Stimulated activated CD8-positive, alpha-beta memory T cell treated with anti-CD3 and anti-CD28 coated beads, Interleukin-7, amount 100 ng/mL, for 24 hours (primary cell): ENCODE data around the gene ADARB1.

Experiments used
- DNase-seq: peaks from one replicate; pipeline ENCODE4 v3.0.0-alpha.2; 2020; ENCODE audit warnings: low read depth

ADARB1 gene

DNA sequence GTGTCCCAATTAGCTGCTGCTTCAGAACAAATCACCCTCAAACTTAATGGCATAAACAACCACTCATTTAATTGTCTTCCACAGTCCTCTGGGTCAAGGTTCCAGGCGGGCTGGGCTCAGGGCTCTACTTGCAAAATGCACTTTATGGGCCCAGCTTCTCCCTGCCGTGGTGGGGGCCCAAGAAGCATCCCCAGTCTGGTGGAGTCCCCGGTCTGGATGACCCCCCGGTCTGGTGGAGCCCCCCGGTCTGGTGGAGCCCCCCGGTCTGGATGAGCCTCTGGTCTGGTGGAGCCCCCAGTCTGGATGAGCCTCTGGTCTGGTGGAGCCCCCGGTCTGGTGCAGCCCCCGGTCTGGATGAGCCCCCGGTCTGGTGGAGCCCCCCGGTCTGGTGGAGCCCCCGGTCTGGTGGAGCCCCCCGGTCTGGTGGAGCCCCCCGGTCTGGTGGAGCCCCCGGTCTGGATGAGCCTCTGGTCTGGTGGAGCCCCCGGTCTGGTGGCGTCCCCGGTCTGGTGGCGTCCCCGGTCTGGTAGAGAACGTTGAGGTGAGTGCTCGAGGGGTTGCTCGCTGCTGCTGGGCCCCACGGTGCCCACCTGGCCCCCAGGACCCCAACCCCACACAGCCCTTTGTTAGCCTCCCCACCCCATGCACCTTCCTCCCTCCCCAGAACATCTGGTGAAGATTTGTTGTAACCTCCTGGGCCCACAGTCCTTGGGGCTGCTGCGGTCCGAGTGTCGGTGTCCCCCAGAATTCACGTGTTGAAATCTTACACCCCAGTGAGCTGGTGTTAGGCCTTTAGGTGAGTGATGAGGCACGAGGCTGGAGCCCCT is 179.5 kb downstream of the ADARB1 start:
- DNase-seq, result no peak

GRCh38 chr21:45254460-45254930 is 180.1 kb downstream of the ADARB1 start:
- no peak for DNase-seq

- no peak for DNase-seq
Measured at GRCh38 chr21:45255381-45256020, 181.1 kb downstream of the ADARB1 start.

DNA sequence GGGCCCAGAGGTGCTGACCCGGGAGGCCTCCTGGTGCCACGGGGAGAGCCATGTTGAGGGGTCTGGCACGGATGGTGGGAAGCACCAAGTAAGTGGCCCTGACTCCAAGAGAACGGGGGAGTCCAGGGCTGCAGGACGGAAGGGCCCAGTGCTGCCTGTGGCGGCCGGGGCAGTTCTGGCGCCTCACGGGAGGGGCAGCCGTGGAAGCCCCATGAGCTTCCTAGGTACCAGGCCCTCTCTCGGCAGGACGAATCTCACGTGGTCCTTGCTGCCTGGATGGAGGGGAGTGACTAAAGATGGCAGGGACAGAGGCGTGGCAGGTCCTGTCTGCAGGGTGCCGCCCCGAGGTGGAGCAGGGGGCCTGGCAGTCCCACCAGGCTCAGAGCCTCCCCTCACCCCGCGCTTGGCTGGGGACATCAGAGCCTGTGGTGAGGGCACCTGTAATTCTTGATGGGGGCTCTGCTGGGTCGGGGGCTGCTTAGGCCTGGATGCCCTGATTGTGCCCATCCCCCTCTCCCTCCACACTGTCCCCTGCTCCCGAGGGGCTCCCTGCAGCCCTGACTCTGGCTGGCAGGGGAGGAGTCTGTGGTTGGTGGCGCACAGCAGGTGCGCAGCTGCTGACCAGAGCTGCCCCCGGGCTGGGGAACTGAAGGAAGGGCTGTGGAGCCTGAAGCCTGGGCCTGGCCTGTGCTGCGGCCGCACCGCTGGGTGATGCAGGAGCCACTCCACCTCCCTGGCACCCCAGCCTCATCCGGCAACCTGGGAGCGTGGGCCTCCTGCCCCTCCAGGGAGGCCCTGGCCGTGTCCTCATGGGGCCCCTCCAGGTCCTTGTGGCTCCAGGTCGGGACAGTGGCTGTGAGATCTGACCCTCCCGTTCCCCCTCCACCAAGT is 181.9 kb downstream of the ADARB1 start:
- DNase-seq, result no peak

DNA sequence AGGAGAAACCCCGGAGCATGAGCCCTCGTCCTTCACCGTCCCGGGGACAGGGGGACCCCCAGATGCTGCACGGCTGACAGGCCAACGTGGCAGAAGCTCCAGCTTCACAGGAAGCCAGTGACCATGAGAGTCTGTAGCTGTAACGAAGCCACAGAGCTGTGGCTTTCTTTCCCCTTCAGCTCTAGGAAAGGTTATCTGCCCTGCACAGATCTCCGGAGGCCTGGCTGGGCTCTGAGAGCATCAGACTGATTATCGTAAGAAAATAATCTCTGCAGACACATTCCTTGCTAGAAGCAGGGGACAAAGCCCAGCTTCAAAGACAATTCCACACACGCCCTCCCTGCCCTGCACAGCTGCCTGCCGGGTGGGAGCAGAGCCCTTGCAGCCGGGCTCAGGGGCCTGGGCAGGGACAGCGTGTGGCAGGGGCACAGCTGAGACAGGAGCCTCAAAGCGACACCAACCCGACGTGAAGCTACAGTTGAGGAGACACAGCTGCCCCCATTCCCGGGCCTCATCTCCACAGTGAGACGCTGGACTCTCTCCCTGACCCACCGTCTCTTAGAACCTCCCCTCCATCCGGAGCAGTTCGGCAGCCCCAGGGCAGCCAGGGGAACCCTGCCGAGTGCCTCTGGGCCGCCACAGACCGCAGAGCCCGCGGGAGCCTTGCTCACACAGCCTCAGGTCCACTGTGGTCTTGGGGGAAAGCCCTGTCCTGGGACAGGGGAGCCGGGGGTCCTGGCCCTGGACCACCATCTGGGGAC is 182.7 kb downstream of the ADARB1 start:
- DNase-seq, result no peak

DNA sequence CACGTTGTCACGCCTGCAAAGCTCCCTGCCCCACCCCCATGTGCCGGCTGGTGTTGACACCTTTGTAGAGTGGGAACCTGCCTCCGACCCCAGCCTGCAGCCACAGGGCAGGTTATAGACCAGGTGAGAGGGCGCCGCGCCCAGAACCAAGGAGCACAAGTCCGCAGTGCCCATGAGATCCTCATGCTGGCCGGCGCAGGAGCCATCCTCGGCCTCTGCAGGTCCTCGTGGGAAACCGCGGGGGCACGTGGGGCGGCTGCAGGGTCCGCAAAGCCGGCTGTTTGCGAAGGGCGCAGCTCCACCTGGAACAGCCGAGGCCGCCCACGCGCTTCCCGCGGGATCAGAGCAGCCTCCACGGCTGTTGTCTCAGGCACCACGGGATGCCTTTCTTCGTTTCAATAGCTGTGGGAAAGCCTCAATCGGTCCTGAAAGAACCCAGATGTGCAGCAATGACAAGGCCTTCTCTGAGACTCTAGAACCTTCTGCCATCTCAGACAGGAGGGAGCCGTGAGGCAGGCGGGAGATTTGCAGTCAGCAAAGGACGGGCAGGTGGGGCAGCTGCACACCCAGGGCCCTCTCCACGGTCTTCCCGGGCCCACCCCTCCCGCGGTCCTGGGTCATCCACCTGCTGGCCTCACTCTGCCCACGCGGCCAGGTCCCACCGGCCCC is 183.4 kb downstream of the ADARB1 start:
- DNase-seq, result no peak

GRCh38 chr21:45258466-45258865 is 184.1 kb downstream of the ADARB1 start:
- DNase-seq, result no peak

- DNase-seq, result no peak
Measured at GRCh38 chr21:45259206-45259840, 184.9 kb downstream of the ADARB1 start.

- no peak for DNase-seq
Measured at GRCh38 chr21:45260191-45260825, 185.9 kb downstream of the ADARB1 start.

DNA sequence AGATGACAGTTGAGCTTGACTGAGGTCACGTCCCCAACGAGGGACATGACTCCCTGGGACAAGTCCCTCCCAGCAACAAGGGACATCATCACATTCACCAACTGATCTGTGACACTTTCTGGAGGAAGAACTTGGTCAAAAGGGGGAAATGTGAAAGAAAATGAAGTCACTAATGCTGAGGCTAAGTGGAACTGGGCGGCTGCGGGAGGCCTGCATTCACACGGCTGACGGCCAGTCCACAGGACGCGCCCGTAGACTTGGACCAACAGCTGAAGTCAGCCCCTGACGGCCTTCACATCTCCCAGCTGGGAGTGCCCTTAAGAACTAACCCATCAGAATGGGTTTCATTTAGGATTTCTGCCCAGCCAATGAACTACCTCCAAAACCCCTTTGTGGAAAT is 186.7 kb downstream of the ADARB1 start:
- no peak for DNase-seq

GRCh38 chr21:45262041-45262581 is 187.7 kb downstream of the ADARB1 start:
- no peak for DNase-seq

DNA sequence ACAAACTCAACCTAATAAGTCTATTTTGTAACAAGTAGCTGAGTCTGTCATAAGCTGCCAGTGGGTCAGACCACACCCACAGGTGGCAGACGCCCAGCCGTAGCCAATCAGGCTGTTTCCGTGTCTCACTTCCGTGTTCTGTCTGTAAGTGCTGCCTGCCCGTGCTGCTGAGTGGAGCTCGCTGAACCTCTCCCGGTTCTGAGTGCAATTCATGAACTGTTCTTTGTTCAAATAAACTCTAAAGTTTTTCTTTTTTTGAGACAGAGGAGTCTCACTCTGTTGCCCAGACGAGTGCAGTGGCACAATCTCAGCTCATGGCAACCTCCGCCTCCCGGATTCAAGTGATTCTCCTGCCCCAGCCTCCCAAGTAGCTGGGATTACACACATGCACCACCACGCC is 188.2 kb downstream of the ADARB1 start:
- no peak for DNase-seq

DNA sequence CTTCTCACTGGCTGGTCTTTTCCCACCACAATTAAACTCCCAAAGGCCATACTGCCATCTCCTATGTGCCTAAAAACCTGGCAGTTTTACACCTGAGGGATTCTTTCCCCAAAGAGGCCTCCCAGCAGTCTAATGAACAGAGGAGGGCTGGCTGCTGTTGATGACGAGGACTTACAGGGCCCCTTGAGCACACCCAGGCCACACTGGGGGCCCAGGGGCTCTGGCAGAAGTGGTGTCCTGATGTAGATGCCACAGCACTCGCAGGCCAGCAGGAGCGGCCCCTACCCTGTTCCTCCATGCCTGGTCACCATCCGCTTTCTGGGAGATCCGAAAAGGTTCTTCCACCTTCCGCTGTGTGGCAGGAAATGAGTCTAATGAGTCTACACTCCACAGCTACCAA is 189.2 kb downstream of the ADARB1 start:
- DNase-seq, result no peak

GRCh38 chr21:45264146-45264911 is 189.9 kb downstream of the ADARB1 start:
- no peak for DNase-seq

- DNase-seq, result no peak
Measured at GRCh38 chr21:45264912-45265515, 190.6 kb downstream of the ADARB1 start.

GRCh38 chr21:45265721-45266517 is 191.5 kb downstream of the ADARB1 start:
- no peak for DNase-seq

- DNase-seq, result no peak
Measured at GRCh38 chr21:45266518-45267389, 192.4 kb downstream of the ADARB1 start.
